GM18519 (cell line): ENCODE results near the gene GOLGA8M.
"Not testable (repeated sequence)": the region's sequence is repeated elsewhere in the genome, so short reads cannot be mapped to it uniquely, and the experiment has no call there.

Experiments used
- ATAC-seq: cut with Tn5 transposase; IDR thresholded peaks from one replicate; pipeline ENCODE4 v1.9.1; 2021; ENCODE audit warnings: mild to moderate bottlenecking, moderate library complexity; ENCODE audit not compliant: unreplicated experiment, low FRiP score

GOLGA8M gene

DNA sequence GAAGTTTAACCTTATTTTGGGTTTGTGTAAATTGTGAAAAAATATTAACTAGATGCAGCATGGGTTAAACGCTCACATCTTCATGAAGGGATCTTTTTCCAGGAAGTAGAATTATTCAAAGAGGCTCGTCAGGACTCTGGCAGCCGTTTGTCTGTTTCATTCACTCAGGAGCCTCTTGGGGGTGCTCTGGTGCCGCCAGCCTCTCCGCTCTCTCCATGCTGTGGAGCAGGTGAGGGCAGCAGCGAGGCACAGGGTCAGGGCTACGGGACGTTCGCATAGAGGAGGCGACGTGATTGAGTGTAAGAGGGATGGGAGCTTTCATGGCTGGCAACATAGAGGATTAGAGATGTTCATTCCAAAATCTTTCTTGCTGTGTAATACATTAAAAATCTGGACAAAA is 48.5 kb downstream of the GOLGA8M start:
- not testable (repeated sequence) for ATAC-seq

DNA sequence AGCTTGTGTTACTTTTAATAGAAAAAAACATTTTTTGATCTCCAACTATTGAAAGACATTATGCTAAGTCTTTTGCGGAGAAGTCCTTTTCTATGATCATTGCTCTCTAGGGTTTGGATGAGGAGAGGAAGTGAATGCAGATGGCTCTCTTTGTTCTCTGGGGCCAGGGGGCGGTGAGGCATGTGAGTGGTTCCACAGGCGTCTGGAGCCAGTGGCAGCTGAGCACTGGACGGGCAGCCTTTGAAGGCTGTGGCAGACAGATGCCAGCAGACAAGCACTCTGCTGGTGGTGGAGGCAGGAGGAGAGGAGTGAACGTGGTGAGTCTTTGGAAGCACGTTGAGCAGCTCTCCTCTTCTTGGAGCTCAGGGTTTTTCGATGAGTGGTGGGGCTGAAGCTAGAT is 51.5 kb downstream of the GOLGA8M start:
- not testable (repeated sequence) for ATAC-seq

DNA sequence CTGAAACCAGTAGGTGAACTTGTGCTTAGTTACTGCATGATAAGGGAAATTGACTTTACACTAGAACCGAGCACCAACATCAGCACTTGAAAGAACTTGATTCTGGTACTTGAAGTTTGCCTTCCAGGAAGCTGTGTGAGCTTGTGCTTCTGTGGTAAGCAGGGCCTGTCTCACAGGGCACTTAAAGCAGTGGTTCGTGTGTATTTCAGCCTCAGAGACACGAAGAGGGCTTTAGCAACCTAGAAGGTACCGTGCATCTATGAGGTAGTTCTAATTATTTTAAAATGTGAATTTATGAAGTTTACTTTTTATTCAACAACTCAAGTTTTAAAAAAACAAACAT is 56.2 kb downstream of the GOLGA8M start:
- ATAC-seq, result not testable (repeated sequence)

DNA sequence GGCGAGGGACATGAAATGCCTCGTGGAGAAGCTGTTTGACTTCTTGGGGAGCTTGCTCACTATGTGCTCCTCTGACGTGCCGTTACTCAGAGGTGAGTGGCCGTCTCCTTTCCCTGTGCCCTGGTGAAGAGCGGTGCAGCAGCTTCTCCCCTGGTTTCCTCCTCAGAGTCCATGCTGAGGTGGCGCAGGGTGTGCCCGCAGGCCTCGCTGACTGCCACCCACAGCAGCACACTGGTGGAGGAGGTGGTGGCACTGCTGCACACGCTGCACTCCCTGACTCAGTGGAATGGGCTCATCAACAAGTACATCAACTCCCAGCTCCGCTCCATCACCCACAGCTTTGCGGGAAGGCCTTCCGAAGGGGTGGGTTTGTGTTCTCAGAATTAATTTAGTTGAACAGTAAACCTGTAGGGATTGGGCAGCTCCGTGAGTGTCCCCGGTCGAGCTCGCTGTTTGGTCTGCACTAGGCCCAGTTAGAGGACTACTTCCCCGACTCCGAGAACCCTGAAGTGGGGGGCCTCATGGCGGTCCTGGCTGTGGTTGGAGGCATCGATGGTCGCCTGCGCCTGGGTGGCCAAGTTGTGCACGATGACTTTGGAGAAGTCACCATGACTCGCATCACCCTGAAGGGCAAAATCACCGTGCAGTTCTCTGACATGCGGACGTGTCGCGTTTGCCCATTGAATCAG is 56.7 kb downstream of the GOLGA8M start:
- not testable (repeated sequence) for ATAC-seq

DNA sequence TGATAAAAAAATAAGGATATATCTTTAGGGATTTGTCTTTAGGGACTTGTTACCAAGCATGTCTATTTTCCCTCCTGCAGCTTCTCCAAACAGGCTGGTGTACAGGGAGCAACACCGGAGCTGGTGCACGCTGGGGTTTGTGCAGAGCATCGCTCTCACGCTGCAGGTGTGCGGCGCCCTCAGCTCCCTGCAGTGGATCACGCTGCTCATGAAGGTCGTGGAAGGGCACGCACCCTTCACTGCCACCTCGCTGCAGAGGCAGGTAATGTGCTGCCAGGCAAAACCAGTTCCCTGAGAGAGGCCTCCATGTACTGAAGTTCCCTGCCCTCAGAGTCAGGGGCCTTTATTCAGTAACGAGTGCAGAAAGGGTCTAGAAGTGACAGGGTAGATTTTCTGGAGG is 58.0 kb downstream of the GOLGA8M start:
- not testable (repeated sequence) for ATAC-seq

DNA sequence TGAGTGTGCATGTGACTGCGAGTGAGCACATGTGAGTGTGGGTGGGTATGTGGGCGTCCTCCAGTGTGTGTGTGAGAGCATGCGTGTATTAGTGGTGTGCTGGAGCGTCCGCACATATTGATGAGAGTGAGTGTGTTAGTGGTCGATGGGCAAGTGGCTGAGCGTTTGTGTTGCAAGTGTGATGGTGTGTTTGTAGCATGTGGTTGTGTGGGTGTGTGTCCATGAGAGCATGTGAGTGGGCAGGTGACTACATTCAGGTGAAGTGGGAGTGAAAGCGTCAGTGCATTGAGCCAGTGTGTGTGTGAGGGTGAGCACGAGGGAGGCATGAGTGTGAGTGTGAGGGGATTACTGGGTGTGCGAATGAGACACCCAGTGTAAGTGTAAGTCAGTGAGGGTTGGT is 59.7 kb downstream of the GOLGA8M start:
- ATAC-seq, result not testable (repeated sequence)
